CD1c-positive myeloid dendritic cell (primary cell): ENCODE results near the gene GSK3B.
"Not testable (repeated sequence)": the region's sequence is repeated elsewhere in the genome, so short reads cannot be mapped to it uniquely, and the experiment has no call there.

Source experiments
- DNase-seq: peaks from one replicate; pipeline ENCODE4 v3.0.0-alpha.2; 2016; ENCODE audit errors: extremely low spot score

GSK3B gene

DNA sequence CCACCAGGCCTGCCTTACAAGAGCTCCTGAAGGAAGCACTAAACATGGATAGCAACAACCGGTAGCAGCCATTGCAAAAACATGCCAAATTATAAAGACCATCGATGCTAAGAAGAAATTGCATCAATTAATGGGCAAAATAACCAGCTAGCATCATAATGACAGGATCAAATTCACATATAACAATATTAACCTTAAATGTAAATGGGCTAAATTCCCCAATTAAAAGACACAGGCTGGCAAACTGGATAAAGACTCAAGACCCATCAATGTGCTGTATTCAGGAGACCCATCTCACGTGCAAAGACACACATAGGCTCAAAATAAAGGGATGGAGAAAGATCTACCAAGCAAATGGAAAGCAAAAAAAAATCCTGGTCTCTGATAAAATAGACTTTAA, 88.5 kb downstream of the GSK3B start:
- DNase-seq, result not testable (repeated sequence)

DNA sequence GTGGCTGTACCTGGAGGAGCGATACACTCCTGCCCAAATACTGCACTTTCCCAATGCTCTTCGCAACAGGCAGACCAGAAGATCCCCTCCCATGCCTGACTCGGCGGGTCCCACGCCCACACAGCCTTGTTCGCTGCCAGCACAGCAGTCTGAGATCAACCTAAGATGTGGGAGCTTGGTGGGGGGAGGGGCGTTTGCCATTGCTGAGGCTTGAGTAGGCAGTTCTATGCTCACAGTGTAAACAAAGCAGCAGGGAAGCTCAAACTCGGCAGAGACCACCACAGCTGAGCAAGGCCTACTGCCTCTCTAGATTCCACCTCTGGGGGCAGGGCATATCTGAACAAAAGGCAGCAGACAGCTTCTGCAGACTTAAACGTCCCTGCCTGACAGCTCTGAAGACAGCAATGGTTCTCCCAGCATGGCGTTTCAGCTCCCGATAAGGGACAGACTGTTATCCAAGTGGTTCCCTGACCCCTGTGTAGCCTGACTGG, 90.2 kb downstream of the GSK3B start:
- not testable (repeated sequence) for DNase-seq

DNA sequence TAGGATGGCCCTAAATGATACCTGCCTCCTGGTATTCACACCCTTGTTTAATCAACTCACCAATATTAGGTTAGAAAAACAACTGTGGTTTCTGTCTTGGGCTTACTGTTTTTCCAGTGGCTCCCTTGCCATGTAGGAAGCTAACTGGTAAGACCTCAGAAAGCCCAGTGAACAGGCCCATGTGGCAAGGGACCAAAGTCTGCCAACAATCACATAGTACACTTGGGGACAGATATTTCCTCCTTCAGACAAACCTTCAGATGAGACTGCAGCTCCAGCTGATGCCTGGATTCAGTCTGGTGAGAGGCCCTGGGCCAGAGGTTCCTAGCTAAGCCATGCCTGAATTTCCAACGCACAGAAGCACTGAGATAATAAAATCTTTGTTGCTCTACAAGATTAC, 96.1 kb downstream of the GSK3B start:
- DNase-seq, result no peak

DNA sequence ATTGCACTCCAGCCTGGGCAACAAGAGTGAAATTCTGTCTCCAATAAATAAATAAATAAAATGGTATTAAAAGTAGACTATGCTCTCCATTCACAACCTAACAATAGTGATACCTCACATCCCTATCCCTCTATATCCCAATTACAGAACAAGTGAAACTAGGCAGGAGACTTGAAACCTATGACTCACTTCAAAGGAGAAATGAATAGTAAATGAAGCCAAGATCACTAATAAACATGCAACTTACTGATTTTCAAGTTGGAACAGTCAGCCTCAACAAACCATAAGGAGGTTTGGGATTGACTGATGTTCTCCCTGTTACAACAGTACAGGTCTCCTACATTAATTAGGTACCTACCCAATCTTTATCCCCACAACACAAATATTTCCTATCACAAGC, 103.4 kb downstream of the GSK3B start:
- peak; percentile 3 for DNase-seq

DNA sequence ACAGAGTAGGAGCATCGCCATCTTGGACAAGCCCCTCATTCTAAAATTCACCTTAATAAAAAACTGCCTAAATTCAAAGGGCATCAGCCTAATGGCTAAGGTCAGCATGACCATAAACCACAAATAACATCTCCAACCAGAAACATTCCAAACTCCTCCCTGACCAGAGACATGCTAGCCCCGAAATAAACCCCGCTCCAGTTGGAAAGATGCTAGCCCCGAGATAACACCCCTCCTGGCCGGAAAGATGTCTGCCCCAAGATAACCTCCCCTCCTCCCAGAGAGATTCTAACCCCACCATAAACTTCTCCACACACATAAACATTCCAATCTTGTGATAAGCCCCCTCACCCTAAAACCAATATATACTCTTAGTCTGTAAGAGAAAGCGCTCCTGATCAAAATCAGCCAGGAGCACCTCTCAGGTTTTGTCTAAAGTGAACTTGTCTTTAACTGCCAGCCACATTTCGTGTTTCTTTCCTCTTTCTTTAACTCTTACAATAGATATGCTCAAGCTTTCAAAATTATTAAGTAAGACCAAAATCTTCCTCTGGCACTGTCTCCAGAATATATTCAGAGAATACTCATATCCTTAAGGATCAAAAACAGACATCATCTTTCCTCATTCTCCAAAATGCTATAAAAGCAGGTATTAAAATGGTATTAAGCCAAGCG, 104.1 kb downstream of the GSK3B start:
- DNase-seq, result no peak

DNA sequence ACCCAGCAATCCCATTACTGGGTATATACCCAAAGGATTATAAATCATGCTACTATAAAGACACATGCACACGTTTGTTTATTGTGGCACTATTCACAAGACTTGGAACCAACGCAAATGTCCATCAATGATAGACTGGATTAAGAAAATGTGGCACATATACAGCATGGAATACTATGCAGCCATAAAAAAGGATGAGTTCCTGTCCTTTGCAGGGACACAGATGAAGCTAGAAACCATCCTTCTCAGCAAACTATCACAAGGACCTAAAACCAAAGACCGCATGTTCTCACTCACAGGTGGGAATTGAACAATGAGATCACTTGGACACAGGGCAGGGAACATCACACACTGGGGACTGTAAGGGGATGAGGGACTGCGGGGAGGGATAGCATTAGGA, 107.4 kb downstream of the GSK3B start:
- not testable (repeated sequence) for DNase-seq

DNA sequence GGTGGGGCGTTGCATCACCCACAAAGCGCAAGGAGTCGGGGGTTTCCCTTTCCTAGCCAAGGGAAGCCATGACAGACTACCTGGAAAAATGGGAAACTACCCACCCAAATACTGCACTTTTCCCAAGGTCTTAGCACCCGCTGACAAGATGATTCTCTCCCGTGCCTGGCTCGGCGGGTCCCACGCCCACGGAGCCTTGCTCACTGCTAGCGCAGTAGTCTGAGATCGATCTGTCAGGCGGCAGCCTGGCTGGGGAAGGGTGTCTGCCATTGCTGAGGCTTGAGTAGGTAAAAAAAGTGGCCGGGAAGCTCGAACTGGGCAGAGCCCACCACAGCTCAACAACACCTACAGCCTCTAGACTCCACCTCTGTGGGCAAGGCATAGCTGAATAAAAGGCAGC, 112.9 kb downstream of the GSK3B start:
- DNase-seq, result no peak

DNA sequence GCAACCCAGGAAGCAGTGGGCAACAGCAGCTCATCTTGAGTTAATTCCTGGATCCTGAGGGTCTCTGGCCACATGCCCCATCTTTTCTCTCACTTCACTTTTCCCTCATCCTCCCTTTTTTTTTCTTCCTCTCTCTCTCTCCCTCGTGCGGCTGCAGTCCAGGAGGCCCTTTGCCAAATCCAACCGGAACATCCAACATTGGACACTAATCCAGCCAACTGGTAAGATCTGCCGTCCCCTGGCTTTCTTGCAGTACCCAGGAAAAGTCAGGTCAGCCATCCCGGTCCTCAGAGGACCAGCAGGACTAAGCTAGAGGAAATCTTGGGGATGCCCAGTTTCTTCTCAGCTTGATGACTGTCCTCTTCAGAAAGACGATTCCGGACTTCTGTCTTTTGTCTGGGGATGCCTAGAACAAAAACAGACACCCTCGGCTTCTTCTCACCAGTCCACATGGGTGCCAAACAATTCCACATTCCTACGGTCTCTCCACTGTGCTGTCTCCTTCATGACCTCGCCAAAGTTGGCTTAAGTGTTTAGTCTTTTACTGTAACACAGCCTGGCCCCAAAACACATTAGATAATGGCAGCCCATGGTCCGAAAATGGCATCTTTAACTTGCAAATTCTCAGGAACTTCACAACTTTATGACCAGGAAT, 115.6 kb downstream of the GSK3B start:
- no peak for DNase-seq

DNA sequence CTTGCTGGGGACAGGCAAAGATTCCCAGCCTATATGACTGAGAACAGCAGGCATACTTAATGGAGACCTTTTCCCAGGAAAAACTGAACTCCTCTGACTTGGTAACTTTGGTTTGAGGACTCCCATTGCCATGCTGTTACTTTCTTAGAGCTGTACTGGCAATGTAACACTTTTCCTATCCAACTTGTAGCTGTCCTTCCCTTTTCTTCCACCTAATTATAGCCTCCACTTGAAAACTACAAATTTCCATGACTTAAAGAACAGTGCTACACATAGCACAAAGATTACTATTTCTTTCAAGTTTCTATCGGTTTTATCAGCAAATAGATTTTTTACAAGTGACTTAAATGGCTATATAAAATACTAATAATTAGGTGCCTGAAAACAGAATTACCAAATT, 116.9 kb downstream of the GSK3B start:
- no peak for DNase-seq

DNA sequence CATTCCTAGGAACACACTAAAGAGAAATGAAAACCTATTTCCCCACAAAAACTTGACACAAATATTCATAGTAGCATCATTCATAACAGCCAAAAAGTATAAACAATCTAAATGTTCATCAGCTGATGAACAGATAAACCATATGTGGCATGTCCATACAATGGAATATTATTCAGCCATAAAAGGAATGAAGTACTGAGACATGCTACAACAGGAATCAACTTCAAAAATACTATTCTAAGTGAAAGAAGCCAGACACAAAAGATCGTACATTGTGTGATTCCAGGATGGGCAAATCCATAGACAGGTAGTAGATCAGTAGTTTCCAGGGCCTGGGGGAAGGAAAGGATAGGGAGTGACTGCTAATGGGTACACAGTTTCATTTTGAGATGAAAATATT, 118.0 kb downstream of the GSK3B start:
- DNase-seq, result no peak

DNA sequence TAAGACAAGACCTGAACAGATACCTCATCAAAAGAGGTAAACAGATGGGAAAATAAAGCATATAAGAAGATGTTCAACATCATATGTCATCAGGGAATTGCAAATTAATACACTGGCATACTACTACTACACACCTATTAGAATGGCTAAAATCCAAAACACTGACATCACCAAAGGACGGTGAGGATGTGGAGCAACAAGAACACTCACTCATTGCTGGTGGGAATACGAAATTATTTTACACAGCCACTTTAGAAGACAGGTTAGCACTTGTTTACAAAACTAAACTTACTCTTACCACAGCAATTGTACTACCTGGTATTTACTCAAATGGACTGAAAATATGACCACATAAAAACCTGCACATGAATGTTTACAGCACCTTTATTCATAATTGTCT, 119.6 kb downstream of the GSK3B start:
- no peak for DNase-seq

DNA sequence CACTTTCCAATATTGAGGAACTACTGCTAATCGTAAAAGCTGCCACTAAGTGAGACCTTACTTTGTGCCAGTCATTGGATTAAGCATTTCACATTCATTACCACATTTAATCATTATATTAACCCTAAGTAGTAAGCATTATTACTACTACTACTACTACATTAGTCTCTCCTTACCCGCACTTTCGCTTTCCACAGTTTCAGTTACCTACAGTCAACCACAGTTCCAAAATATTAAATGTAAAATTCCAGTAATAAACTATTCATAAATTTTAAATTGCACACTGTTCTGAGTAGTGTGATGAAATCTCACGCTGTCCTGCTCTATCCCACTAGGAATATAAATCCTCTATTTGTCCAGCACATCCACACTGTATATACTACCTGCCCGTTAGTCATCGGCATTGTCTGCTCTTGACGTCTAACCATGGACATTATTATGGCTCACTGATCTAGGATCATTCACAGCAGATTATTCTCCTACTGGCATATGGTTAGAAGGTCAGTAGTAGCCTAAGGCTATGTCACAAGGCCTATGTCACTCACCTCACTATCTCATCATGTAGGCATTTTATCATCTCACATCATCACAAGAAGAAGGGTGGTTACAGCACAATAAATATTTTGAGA, 121.1 kb downstream of the GSK3B start:
- DNase-seq, result no peak

DNA sequence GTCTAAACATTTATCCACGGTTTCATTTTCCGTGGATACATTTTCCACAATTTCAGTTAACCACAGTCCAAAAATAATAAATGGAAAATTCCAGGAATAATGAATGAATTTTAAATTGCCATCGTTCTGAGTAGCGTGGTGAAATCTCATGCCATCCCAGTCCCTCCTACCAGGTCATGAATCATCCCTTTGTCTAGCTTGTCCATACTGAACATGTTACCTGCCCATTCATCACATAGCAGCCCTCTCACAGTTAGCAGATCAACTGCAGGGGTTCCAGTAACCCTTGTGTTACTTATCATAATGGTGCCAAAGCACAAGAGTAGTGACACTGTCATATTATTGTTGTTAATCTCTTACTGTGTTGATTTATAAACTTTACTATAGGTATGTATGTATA, 124.5 kb downstream of the GSK3B start:
- no peak for DNase-seq

DNA sequence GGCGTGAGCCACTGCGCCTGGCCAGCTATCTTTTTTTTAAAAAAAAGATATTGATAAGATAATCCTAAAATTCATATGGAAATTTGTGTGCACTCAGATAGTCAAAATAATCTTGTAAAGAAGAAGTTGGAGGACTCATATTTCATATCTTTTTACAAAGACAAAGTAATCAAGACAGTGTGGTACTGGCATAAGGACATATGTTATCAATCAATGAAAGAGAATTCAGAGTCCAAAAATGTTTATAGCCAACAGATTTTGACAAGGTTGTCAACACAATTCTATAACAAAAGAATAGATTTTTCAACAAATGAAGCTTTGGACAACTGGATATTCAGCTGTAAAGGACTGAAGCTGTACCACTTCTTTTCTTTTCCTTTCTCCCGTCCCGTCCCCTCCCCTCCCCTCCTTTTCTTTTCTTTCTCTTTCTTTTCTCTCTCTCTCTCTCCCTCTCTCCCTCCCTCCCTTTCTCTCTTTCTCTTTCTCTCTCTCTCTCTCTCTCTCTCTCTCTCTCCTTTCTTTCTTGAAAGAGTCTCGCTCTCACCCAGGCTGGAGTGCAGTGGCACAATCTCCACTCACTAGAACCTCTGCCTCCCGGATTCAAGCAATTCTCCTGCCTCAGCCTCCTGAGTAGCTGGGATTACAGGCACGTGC, 126.8 kb downstream of the GSK3B start:
- DNase-seq, result no peak

DNA sequence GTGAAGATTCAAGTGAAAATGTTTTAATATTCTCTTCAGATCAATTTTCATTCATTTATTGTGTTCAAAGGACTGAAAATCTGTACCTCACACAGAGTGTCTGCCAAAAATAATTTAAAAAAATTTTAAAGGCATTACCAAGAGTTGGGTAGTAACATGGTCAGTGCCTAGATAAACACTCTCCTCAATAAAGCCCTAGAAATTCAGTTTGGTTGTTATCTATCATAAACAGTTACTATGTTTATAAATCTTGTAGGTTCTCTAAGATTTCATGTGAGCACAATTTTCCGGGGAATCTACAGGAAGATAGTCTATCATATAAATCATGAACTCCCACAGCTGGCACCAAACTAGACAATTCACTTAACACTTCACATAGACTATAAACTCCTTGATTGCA, 128.6 kb downstream of the GSK3B start:
- DNase-seq, result no peak

DNA sequence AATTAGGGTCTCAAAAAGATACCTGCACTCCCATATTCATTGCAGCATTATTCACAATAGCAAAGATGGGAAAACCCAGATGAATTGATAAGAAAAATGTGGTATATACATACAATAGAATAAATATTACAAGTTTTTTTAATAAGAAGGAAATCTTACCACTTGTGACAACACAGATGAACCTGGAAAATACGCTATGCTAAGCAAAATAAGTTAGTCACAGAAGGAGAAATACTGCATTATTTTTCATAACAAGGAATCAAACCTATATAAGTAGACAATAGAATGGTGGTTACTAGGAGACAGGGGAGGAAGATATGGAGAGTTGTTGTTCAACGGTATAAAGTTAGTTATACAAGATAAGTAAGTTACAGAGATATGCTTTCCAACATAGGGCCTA, 130.0 kb downstream of the GSK3B start:
- no peak for DNase-seq

DNA sequence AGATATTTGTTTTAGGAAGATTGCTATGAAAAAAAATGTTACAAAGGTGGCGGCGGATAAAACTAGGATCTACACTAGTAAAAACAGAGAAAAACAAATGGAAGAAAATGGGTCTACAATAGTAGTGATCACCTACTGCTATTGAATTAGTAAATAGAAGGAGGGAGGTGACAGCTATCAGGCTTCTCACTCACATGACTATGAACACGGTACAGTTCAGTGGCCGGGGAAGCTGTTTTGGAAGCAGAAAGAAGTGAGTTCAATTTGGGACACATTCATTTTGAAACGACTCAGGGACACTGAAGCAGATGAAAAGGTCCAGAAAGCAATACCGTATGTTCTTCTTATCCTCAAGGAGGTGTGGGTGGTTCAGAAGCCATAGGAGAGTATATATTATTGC, 138.3 kb downstream of the GSK3B start:
- DNase-seq, result no peak

DNA sequence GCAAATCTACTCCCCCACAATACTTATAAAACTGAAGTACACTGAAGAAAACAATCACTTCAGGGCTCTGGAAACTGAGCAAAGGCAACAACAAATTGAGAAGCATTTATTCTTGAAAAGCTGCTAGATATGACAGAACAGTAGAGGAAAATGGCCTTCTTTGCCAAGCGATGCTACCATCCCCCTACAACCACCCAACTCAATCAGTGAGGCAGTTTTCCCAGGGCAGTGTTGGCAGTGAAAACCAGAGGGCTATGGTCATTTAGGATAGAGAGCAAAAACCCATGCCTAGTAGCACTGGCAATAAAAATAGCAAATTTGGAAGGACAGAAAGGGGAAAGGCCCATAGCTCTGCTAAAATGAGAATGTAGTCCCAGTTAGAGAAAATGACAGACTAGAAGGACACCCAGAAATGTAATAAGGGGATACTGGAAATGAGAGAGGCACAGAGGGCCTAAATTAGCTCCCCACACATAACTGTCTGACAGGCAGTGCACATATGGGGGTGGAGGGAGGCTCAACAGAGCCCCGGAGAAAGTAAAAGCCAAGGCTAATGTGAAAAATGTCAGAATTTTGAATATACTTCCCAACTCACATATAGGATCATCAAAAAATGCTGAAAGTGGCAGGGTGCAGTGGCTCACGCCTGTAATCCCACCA, 143.5 kb downstream of the GSK3B start:
- no peak for DNase-seq

DNA sequence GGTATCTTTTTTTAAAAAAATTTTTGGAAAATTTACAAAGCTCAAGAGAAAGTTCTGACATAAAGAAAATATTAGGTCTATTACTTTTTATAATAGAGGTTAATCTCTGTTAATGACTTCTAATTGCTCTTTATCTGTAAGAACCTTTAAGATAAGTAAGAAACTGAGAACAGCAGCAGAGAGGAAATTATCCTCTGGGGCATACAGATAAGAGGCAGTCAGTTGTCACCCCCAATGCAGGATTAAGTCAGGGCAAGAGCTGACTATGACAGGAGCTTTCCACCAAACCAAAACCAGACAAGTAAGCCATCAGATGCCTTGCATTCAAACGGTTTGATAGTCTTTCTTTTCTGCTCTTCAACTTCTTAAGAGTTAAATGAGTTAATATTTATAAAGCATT, 149.0 kb downstream of the GSK3B start:
- DNase-seq, result no peak

DNA sequence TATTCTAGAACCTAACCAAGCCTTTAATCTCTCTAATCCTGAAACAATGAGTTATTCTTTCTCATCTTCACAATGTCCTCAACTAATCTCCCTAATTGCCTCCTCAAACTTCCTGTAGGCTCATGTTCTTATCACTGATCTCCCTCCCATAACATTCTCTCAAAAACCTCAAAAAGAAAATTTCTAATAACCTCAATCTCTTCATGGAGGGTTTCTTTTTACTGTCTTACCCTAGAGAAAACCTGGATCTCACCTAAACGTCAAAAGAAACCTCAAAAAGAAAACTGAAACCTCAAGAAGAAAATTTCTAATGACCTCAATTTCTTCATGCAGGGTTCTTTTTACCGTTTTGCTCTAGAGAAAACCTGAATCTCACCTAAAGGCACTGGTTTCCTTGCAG, 150.2 kb downstream of the GSK3B start:
- DNase-seq, result no peak

DNA sequence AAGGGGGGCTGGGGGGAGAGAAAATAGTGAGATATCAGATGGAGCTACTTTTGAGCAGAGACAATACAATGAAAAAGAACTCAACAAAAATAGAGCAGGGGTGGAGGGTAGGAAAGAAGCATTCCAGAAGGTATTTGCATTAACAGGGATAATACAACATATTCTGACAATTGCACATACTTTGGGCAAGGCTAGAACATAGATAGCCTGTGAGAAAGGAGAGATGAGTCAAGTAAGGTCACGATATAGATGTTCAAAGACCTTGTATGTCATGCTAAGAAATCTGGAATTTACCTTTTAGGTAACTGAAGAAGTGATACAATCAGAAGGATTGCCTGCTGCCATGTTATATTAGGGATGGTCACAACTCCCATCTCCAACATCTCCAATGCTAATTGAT, 155.2 kb downstream of the GSK3B start:
- no peak for DNase-seq

DNA sequence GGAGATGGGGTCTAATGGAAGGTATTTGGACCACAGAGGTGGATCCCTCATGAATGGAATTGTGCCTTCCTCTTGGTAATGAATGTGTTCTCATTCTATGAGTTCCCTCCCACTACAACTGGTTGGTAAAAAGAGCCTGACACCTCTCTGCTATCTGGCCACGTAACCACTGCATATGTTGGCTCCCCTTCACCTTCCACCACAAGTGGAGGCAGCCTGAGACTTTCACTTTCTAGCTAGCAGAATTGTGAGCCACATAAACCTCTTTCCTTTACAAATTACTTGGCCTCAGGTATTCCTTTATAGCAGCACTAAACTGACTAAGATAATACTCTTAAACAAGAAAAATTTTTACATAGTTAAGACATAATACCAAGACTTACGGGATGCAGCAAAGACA, 157.0 kb downstream of the GSK3B start:
- no peak for DNase-seq
